KOPT-K1 (cell line): ENCODE data around the gene GLS.

Source experiments
- H3K27ac ChIP-seq: fragments of 200-600 bp; sonication (generic); 2 replicates; pipeline ENCODE4 v1.5.1; 2016; ENCODE audit warnings: antibody characterized with exemption, mild to moderate bottlenecking, low read depth, low read length; ENCODE audit not compliant: poor library complexity, severe bottlenecking
- H3K36me3 ChIP-seq: fragments of 200-600 bp; sonication (generic); 2 replicates; pipeline ENCODE4 v1.5.1; 2017; ENCODE audit warnings: antibody characterized with exemption, mild to moderate bottlenecking, low read length, moderate library complexity; ENCODE audit not compliant: insufficient read depth
- H3K9me3 ChIP-seq: fragments of 200-600 bp; sonication (generic); 2 replicates; pipeline ENCODE4 v1.5.1; 2017; ENCODE audit warnings: antibody characterized with exemption, low read length, mild to moderate bottlenecking; ENCODE audit not compliant: insufficient read depth, poor library complexity, severe bottlenecking

Gene GLS

DNA sequence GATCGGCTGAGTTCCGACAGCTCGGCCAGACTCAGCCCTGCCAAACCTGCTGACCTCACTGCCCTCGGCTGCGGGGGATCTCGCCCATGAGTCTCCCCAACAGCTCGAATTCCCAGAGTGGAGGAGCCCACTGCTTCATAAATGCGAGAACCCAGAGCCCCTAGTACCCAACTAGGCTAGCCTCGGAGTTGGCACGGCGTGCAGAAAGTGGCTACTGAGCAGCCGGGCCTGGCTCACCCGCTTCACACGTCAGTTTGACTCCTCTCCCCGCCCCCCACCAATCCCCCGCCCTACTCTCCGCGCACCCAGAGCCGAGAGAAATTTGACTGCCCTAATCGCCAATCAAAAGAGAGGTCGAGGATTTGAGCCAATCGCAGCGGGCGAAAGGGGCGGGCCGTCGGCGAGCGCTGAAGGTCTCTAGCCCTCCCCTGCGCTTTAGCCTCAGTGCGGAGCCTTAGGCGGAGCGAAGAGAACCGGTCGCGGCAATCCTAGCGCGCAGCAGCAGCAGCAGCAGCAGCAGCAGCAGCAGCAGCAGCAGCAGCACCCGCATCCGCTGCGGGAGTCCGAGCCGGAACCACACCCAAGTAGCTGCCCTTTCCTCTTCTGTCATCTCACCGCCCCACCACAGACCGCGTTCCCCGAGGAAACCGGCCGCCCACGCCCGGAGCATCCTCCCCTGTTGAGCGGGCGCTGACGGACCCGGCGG, at the start of gene GLS:
TSS of gene GLS (plus strand) at position 444 of the 706 bp plus-strand sequence. CDS start 264 bp downstream, outside the sequence.
- Histone ChIP-seq H3K27ac (peak within 1 kb of the TSS; percentile 87), H3K36me3 (peaks cover 27% of the 10 kb centered on the region)

DNA sequence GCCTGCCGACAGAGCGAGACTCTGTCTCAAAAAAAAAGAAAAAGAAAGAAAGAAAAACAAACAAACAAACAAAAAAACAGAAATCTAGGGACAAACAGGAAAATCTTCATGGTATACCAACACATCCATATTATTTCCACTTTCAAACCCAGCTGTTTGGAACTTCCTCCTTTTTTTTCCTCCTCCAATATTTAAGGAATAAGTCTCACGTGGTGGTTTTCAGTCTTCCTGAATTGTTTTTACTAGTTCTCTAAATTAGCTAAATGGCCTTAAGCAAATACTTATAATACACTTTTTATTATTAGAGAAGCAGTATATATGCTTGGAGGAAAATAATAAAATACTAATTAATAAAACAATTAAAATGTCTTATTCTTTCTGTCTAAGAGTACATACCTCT, 48.7 kb upstream of the GLS start:
- H3K27ac ChIP-seq: no peak overlapping the region
- H3K36me3 ChIP-seq: no peaks in the 10 kb centered on the region
- H3K9me3 ChIP-seq: no peaks in the 10 kb centered on the region

More for the DNA sequence above, at the start of gene GLS:
- no peaks in the 10 kb centered on the region for H3K9me3 ChIP-seq

DNA sequence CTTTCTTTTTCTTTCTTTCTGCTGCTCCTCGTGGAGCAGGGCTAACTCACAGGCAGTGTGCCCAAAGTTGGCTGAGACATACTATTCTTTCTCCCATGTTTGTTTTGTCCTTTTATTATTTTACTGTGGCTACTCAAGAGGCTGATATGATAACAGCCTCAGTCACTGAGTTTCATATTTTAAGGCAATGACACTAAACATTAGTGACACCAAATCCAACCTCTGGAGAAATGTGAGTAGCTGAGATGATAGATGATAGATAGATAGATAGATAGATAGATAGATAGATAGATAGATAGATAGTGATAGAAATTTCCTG, 45.8 kb upstream of the GLS start:
- Histone ChIP-seq H3K27ac (no peak overlapping the region), H3K36me3 (no peaks in the 10 kb centered on the region), H3K9me3 (no peaks in the 10 kb centered on the region)

DNA sequence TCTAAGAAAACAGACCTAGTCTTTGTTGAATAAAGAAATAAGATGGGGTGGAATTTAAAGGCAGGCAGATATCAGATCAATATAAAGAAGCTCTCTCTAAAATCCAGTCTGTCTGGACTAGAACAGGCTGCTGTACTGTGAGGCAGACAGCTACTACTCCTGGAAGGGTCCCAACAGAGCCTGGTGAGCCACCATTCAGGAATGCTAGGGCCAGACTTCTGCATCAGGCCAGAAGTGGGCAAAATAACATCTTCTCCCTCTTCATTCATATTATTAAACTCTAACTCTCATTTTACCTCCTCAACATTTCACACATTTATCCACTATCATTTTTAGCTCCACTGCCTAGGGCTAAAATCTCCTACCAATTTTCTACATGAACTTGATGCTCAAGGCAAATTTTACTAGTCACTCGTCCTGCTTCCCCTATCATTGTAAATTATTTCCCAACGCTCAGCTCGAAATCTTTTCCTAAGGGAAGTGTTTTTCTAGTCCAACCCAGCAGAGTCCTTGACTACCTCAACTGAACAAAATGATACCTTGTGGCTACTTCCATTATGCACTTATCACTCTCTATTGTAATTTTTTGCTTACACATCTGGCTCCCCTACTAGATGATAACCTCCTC, 45.2 kb upstream of the GLS start:
- Histone ChIP-seq H3K27ac (no peak overlapping the region), H3K9me3 (no peaks in the 10 kb centered on the region), H3K36me3 (no peaks in the 10 kb centered on the region)

DNA sequence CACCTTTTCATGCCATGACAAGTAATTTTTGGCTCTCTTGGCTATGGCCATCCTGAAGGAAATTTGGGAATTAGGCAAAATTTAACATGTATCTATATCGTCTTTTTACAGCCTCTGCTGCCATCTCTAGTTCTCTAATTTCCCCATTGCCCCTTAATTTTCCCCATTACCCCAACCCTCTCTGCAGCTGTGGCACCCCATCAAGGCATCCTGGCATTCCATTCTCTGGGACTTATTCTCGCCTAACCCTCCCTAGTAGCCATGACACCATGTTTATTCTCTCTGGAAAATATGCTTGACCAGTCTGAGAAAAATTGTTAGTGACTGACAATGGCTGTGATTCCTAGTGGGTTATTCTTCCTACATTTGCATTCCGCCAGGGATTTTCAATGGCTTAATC, 43.9 kb upstream of the GLS start:
- Histone ChIP-seq H3K36me3 (no peaks in the 10 kb centered on the region), H3K9me3 (no peaks in the 10 kb centered on the region), H3K27ac (no peak overlapping the region)

DNA sequence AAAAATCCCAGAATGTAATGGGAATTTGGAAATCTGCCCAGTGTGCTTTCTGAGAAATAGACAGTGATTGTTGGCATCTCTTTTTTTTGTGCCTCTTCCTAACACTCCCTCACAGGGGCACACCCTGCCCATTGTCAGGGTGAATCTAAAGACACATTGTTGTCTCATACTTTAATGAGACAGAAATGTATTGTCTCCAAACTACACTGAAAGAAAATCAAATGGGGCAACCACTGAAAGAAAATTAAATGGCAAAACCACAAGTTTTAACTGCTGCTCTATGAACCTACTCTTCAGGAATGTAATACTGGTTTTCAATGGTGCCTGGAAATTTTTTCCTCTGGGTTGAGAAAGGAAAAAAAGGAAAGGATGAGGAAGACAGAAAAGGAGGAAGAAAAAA, 43.2 kb upstream of the GLS start:
- no peaks in the 10 kb centered on the region for H3K36me3 ChIP-seq
- H3K27ac ChIP-seq: no peak overlapping the region
- H3K9me3 ChIP-seq: no peaks in the 10 kb centered on the region

DNA sequence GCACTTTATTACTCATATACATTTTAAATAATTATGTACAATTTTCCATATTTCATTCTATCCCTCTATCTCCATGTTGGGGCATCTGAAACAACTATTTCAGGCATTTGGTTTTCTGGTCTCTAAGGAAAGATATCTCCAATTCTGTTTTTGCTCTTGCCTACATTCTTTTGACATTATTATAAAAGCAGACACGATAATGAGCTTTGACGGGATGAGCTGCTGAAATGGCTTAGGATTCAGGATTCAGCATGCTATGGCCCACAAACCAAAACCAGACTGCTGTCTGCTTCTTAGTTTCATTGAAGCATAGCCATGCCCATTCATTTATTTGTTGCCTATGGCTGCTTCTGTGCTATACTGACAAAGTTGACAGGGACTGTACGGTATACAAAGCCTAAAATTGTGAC, 42.7 kb upstream of the GLS start:
- no peak overlapping the region for H3K27ac ChIP-seq
- no peaks in the 10 kb centered on the region for H3K9me3 ChIP-seq
- no peaks in the 10 kb centered on the region for H3K36me3 ChIP-seq

DNA sequence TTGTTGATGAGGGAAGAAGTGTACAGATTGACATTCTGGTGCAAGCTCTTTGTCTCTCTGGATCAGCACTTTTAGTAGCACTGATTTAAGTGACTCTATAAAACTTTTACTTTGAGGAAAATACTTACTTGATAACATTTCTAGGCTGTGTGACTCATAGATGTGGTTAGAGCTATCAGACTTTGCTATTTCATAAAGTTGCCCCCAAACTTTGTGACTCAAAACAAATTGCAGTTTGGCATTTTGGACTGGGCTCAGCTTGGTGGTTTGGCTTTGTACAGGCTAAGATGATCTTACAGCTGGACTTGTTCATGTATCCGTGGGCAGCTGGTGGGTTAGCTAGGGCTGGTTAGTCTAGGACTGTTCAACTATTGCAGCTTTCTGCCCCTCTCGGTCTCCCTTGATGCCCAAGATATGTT, 42.1 kb upstream of the GLS start:
- Histone ChIP-seq H3K27ac (no peak overlapping the region), H3K36me3 (no peaks in the 10 kb centered on the region), H3K9me3 (no peaks in the 10 kb centered on the region)

DNA sequence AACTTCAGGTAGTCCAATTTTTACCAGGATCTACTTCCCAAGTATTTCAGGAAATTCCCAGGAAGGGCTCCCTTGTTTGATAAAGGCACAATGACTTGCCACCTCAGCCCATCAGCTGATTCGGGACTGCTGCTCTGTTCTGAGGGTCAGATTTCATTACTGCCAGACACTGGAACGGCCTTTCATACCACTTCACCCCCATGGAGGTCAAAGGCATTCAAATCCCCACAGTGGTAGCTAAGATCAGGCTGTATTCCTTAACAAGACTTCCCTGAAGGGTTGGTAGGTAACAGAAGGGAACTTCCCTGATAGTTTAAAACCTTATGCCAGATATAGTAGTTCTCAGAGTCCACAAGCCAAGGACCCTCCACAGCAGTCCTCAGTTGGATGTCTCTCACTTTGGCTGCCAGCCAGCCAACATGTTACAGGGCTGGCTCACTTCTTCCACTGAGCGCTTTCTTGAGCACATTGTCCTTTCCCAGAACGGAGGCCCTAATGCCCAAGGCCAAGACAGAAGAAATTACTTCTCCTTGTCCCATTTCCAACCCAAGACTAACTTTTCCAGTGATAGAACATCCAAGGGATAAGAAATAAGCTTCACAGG, 40.0 kb upstream of the GLS start:
- Histone ChIP-seq H3K27ac (no peak overlapping the region), H3K9me3 (no peaks in the 10 kb centered on the region), H3K36me3 (no peaks in the 10 kb centered on the region)

DNA sequence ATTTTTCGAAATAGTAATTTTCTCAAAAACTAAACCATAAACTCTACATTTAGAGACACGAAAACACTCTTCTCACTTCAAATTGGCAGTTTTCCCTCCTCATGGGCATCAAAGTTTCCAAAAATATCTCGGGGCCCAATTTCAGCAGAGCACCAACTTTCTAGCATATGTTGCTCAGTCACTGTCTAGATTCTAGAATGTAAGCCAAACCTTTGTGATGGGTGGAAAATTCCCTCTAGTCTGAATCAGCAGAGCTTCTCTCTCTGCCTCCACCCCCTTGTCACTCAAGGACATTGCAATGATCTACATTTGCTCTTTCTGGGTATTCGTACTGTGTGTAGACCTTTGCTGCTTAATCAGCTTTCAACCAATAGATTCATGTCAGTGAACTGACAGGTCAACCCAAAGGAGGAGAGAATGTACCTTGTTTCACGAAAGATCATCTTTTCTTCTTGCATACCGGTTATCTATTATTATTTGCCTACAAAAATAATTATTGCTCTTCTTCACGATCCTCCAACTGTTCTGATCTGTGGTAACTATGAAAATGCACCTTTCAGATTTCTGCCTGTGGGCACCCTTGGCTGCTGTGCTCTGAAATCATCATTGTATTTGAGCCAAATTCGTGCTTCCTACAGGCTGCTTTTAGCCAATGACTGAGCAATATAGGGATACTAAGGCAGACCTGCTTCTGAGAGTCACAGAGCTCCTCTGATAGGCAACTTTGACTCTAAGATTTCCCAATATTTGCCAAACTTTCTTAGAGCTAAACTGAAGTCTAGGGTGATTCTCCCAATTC, 38.7 kb upstream of the GLS start:
- H3K36me3 ChIP-seq: no peaks in the 10 kb centered on the region
- H3K9me3 ChIP-seq: no peaks in the 10 kb centered on the region
- H3K27ac ChIP-seq: no peak overlapping the region

DNA sequence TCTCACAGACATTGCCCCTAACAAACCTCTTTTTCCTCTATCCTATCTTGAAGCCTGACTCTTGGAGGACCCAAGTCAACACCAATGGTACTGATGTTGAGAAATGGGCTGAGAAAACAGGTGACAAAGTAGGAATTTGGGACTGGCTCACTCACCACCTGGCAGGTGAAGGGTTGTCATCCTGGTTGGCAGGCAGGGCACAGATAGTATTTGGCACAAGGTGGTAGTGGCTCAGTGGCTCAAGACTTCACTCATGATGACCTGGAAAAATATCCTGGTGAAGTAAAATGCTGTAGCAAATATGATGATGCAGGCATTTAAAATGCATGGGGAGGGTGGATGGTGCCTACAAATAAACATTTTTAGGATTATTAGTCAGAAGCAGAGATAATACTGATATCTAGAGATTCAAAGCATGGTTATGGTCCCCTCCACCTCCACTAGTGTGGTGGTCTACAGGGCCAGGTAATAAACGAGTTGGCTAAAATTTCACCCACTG, 38.0 kb upstream of the GLS start:
- Histone ChIP-seq H3K27ac (no peak overlapping the region), H3K9me3 (no peaks in the 10 kb centered on the region), H3K36me3 (no peaks in the 10 kb centered on the region)

DNA sequence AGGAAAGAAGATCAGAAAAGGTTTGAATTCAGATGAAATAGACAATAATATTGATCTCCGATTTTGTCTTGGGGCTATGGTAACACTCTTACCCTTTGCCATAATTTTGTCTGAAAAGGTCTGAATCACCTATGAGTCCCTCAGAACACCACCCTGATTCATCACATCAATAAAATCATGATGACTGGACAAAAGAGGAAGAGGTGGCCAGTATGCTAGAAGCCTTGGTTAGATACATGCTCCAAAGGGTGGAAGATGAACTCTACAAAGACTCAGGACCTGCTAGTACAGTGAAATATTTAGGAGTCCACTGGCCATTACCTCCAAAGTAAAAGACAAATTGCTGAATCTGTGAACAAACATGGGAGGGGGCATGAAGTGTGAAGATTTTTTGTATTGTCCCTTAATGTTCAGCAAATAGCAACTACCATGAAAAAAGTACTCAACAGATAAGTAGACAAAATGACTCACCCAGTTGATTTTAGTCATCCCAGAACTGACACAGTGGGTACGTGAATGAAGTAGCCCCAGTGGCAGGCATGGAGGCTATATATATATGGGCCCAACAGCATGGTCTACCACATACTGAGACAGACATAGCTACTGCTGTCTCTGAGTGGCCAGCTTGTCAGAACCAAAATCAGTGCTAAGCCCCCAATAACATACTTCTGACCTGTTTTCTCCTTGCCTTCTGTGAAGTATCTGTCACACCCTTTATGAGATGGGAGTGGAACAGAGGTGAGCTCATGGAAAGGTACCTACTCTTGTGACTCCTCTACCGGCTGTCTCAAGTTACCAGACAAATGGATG, 36.5 kb upstream of the GLS start:
- no peak overlapping the region for H3K27ac ChIP-seq
- H3K36me3 ChIP-seq: no peaks in the 10 kb centered on the region
- H3K9me3 ChIP-seq: no peaks in the 10 kb centered on the region

DNA sequence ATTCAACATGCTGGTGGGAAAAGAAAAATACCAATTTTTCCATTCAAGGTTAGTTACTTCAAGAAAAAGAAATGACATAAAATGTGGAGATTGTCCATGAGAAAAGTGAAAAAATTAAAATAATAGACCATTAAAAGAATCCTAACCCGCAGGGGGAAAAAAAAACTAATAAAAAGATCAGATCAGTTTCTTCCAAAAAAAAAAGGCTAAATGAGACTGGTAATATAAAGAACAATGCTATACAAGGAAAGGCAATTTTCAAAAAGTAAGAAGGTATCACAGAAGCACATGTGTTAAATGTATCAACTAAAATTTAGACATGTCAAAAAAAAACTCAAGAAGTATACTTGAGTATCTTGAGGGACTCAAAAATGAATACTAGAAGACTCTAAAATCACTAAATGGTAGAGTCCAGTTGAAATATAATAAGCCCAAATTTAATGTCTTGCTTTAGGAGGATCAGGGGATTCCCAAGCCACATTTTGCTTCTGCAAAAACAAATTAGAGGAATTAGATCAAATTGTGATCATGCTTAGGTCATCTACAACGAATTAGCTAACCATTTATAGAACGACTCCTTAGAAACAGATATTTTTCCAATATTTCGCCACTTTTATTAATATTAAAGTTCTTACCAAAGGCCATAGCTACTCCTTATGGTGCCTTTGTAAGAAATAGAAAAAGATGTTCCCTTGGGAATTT, 35.8 kb upstream of the GLS start:
- no peak overlapping the region for H3K27ac ChIP-seq
- H3K36me3 ChIP-seq: no peaks in the 10 kb centered on the region
- no peaks in the 10 kb centered on the region for H3K9me3 ChIP-seq

DNA sequence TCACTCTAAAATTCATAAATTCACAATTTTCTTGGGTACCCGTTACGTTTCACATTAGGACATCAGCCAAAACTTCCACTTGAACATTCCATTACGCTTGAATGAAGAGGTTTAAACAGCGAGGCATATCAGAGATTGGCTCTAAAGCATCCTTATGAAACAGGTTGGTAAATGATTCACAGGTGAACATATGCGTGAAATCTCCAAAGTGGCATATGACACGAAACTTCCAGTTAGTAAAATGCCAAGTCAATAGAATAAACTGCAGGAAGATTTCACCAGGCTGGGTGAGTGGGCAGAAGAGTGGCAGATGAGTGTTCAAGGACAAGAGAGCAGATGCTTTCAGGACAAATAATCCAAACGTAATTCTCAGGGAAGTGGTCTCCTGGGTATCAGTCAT, 33.9 kb upstream of the GLS start:
- Histone ChIP-seq H3K27ac (no peak overlapping the region), H3K36me3 (no peaks in the 10 kb centered on the region)

More for the DNA sequence above, 33.9 kb upstream of the GLS start:
- no peaks in the 10 kb centered on the region for H3K9me3 ChIP-seq
